OCI-LY7 (cell line): ENCODE measurements around the gene TCAF1. TPM values are rescaled to one million over a fixed set of nuclear protein-coding genes. Genes with fewer than 3 reads are reported as not detected.
"Not testable (repeated sequence)": the region's sequence is repeated elsewhere in the genome, so short reads cannot be mapped to it uniquely, and the experiment has no call there.

Source experiments
- BruUV-seq: library from RNA; stranded (reverse); fragments of 400-500 nt; replicated peaks from 2 replicates; lab custom pipeline; 2021; lab: Mats Ljungman, UMichigan
- CTCF ChIA-PET: fragments of 300-600 bp; sonication (Branson Sonifier 250); formaldehyde crosslinking; loops from one replicate; lab custom pipeline; 2022; ENCODE audit warnings: antibody characterized with exemption; ENCODE audit not compliant: unreplicated experiment; lab: Charles Lee
- POLR2A ChIA-PET: fragments of 300-600 bp; sonication (Branson Sonifier 250); formaldehyde crosslinking; loops from one replicate; lab custom pipeline; 2022; ENCODE audit warnings: antibody characterized with exemption; lab: Charles Lee
- DNase-seq: peaks from one replicate; pipeline ENCODE4 v3.0.0-alpha.2; 2015; ENCODE audit warnings: low spot score
- H2AFZ ChIP-seq: fragments of 200-600 bp; sonication (generic), shearing (Covaris generic); 2 replicates; pipeline ENCODE4 v1.6.1; 2014; ENCODE audit warnings: mild to moderate bottlenecking, antibody characterized with exemption, low read length, moderate library complexity
- H3K27ac ChIP-seq: fragments of 200-600 bp; sonication (generic); 2 replicates; pipeline ENCODE4 v1.5.1; 2014; ENCODE audit warnings: mixed run types, low read depth, mild to moderate bottlenecking, moderate library complexity, low read length, inconsistent platforms; ENCODE audit not compliant: poor library complexity, severe bottlenecking
- H3K36me3 ChIP-seq: fragments of 200-600 bp; sonication (generic); 2 replicates; pipeline ENCODE4 v1.6.1; 2014; ENCODE audit warnings: mild to moderate bottlenecking, antibody characterized with exemption, low read length, moderate library complexity, mixed read lengths; ENCODE audit not compliant: insufficient read depth
- H3K4me1 ChIP-seq: fragments of 200-600 bp; sonication (generic); 2 replicates; pipeline ENCODE4 v1.5.1; 2014; ENCODE audit warnings: mild to moderate bottlenecking, low read length; ENCODE audit not compliant: insufficient read depth, poor library complexity, severe bottlenecking
- H3K4me2 ChIP-seq: fragments of 200-600 bp; sonication (generic); 2 replicates; pipeline ENCODE4 v1.6.1; 2014; ENCODE audit warnings: mild to moderate bottlenecking, low read length
- H3K4me3 ChIP-seq: fragments of 200-600 bp; sonication (generic); 2 replicates; pipeline ENCODE4 v1.5.1; 2014; ENCODE audit warnings: mild to moderate bottlenecking, low read depth, low read length; ENCODE audit not compliant: poor library complexity, severe bottlenecking
- H3K79me2 ChIP-seq: fragments of 200-600 bp; sonication (generic); 2 replicates; pipeline ENCODE4 v1.6.1; 2016; ENCODE audit warnings: low read depth, mild to moderate bottlenecking, low read length, moderate library complexity, mixed read lengths; ENCODE audit not compliant: insufficient read depth
- H3K9me2 ChIP-seq: fragments of 200-600 bp; sonication (generic); 2 replicates; pipeline ENCODE4 v1.6.1; 2016; ENCODE audit warnings: mild to moderate bottlenecking, low read length, mixed read lengths; ENCODE audit not compliant: insufficient read depth
- H3K9me3 ChIP-seq: fragments of 200-600 bp; sonication (generic); 2 replicates; pipeline ENCODE4 v1.6.1; 2014; ENCODE audit warnings: mild to moderate bottlenecking, mixed run types, low read length, mixed read lengths
- H4K20me1 ChIP-seq: fragments of 200-600 bp; sonication (generic); 2 replicates; pipeline ENCODE4 v1.6.1; 2014; ENCODE audit warnings: mild to moderate bottlenecking, antibody characterized with exemption, low read length, moderate library complexity, mixed read lengths; ENCODE audit not compliant: insufficient read depth
- CTCF ChIP-seq: fragments of 200-600 bp; sonication (generic); conservative IDR thresholded peaks from 2 replicates; pipeline ENCODE4 v1.5.1; 2014; ENCODE audit warnings: mild to moderate bottlenecking, antibody characterized with exemption, low read length, moderate library complexity, mixed read lengths
- intact Hi-C: fragments of 100-400 bp; cut with micrococcal nuclease; formaldehyde crosslinking; loops from one replicate; pipeline ENCODE4 v1.10.0; 2022; ENCODE audit not compliant: unreplicated experiment
- total RNA-seq, 2 experiments: library from RNA; depleted of rRNA in 1 of 2; stranded (reverse); fragments of >200 nt in 1 of 2; shearing (Covaris generic) in 1 of 2; gene quantifications; 2 replicates each; pipeline ENCODE4 v1.2.3, GENCODE V29; 2014 to 2022

TCAF1 gene
- total RNA-seq, 2 experiments from 2014 or later, result 3.3 to 5.5 TPM

- H3K4me1 ChIP-seq, intact Hi-C loops, H3K4me2 ChIP-seq, H4K20me1 ChIP-seq, H3K9me3 ChIP-seq, H3K79me2 ChIP-seq, H3K36me3 ChIP-seq, POLR2A ChIA-PET, H2AFZ ChIP-seq, CTCF ChIA-PET, H3K27ac ChIP-seq, H3K9me2 ChIP-seq, DNase-seq, BruUV-seq: not testable (repeated sequence)
- H3K4me3 ChIP-seq, result peak overlapping the region; percentile 41
- peak; percentile 32; the same call in 1 of the 2 replicates for TF ChIP-seq CTCF
These were observed 64.8 kb downstream of the TCAF1 start for GRCh38 chr7:143837223-143837622.

GRCh38 chr7:143836622-143837021 lies 65.4 kb downstream of the TCAF1 start:
- Histone ChIP-seq H3K4me2 (peak overlapping the region; percentile 39; the same call in 1 of the 2 replicates), H3K4me3 (peak overlapping the region; percentile 55)
- H3K4me1 ChIP-seq, H3K9me2 ChIP-seq, H2AFZ ChIP-seq, POLR2A ChIA-PET, H3K9me3 ChIP-seq, CTCF ChIA-PET, intact Hi-C loops, BruUV-seq, DNase-seq, H3K79me2 ChIP-seq, H4K20me1 ChIP-seq, H3K27ac ChIP-seq, H3K36me3 ChIP-seq: not testable (repeated sequence)

GRCh38 chr7:143836088-143836487 lies 65.9 kb downstream of the TCAF1 start:
- H3K9me2 ChIP-seq, CTCF ChIA-PET, H3K9me3 ChIP-seq, H3K4me3 ChIP-seq, DNase-seq, H3K36me3 ChIP-seq, H3K4me2 ChIP-seq, H4K20me1 ChIP-seq, BruUV-seq, H3K27ac ChIP-seq, POLR2A ChIA-PET, intact Hi-C loops, H3K4me1 ChIP-seq, H3K79me2 ChIP-seq, H2AFZ ChIP-seq: not testable (repeated sequence)

- H3K9me3 ChIP-seq, H4K20me1 ChIP-seq, CTCF ChIA-PET, H3K4me2 ChIP-seq, H2AFZ ChIP-seq, H3K4me1 ChIP-seq, BruUV-seq, H3K4me3 ChIP-seq, DNase-seq, intact Hi-C loops, H3K36me3 ChIP-seq, H3K79me2 ChIP-seq, H3K27ac ChIP-seq, H3K9me2 ChIP-seq, POLR2A ChIA-PET: not testable (repeated sequence)
These were observed 75.4 kb downstream of the TCAF1 start for GRCh38 chr7:143826578-143826977.

GRCh38 chr7:143824295-143825135 lies 77.5 kb downstream of the TCAF1 start:
- CTCF ChIA-PET, H2AFZ ChIP-seq, H3K4me3 ChIP-seq, H3K36me3 ChIP-seq, POLR2A ChIA-PET, intact Hi-C loops, H3K9me3 ChIP-seq, H3K79me2 ChIP-seq, H3K9me2 ChIP-seq, H4K20me1 ChIP-seq, BruUV-seq, H3K27ac ChIP-seq, H3K4me1 ChIP-seq, H3K4me2 ChIP-seq, DNase-seq: not testable (repeated sequence)
